Stimulated activated CD8-positive, alpha-beta memory T cell treated with anti-CD3 and anti-CD28 coated beads, Interleukin-4, amount 100 ng/mL, for 24 hours (primary cell): Measurements from ENCODE around the gene ISY1.

Experiments
- DNase-seq: peaks from one replicate; pipeline ENCODE4 v3.0.0-alpha.2; 2020; ENCODE audit warnings: low read depth

Gene ISY1

GRCh38 chr3:129087138-129087702, 73.6 kb downstream of the ISY1 start:
- DNase-seq = no peak

GRCh38 chr3:129085818-129086217, 75.0 kb downstream of the ISY1 start:
- DNase-seq = no peak

- no peak for DNase-seq
Measured at GRCh38 chr3:129085165-129085715, 75.6 kb downstream of the ISY1 start.

- DNase-seq = no peak
Measured at GRCh38 chr3:129084501-129084900, 76.4 kb downstream of the ISY1 start.

GRCh38 chr3:129082026-129082425, 78.8 kb downstream of the ISY1 start:
- DNase-seq = no peak

- no peak for DNase-seq
Measured at GRCh38 chr3:129081503-129081902, 79.4 kb downstream of the ISY1 start.

- DNase-seq = no peak
Measured at GRCh38 chr3:129078510-129078909, 82.4 kb downstream of the ISY1 start.
